ENCODE data around the gene OSBPL2. TPM values are rescaled to one million over a fixed set of nuclear protein-coding genes. Genes with fewer than 3 reads are reported as not detected.

The OSBPL2 gene
- total and polyA plus RNA-seq, 4 donors, result 9.9 to 19.7 (median 12.3) TPM

DNA sequence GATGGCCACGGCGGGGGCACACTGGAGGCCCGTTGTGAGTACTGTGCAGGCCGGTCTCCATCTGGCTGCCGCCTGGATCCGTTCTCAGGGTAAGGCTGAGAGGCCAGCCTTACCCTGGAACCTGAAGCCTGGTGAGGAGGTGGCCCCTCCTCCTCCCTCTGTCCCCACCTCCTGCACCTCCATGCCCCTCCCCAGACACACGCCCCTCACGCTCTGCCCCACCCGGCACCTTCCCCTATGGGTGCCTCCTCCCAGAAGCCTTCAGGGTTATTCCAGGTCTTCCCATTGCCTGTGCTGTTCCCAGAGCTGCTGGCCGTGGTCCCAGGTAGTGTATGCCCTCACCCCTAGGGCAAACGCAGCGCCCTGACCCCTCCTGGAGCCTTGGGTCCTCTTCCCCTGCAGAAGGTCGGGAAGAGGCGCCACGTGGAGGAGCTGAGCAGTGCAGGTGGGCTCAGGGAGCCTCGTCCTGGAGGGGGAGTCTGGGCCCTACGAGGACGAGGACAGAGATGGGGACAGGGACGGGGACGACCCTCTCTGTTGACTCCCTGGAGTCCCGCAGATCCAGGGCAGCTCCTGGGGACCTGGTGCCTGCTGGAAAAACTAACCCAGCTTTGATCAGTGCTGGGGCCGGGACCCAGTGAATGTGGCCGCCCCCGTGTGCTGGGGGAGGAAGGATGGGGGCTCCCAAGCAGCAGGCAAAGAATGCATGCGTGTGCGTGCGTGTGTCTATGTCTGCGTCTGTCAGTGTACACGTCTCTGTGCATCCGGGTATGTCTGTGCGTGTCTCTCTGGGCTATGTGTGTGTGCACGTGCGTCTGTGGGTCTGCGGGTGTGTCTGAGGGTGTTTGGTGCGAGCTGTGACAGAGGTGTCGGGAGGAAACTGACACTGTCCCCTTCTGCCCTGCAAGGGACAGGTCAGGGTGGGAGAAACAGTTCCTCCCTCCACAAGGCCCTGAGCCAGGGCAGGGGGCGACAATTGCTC lies 10.1 kb upstream of the OSBPL2 start:
- no peak for DNase-seq (ENCODE audit: low spot score)
- no peaks in the 10 kb centered on the region for H3K4me1 ChIP-seq (ENCODE audit: control insufficient read depth in 4 of 4, insufficient read depth in 4 of 4, low read length in 3 of 4)
- WGBS, result 53% methylated on average over 37 of the region's 37 CpGs
- no peak overlapping the region for H3K27ac ChIP-seq (ENCODE audit: low read depth in 1 of 2, low read length in 2 of 2)
- no peaks in the 10 kb centered on the region for H3K27me3 ChIP-seq (ENCODE audit: control insufficient read depth in 4 of 4, insufficient read depth in 4 of 4, low read length in 3 of 4)
- TF ChIP-seq RXRA (IDR thresholded peaks at IDR 0.05) (no peak), HNF4A (conservative IDR thresholded peaks at IDR 0.05) (peak in 1 of 2 donors; percentile 18)
- H3K9me3 ChIP-seq (ENCODE audit: control insufficient read depth in 4 of 4, low read length in 3 of 4), result no peaks in the 10 kb centered on the region
- H3K9ac ChIP-seq (ENCODE audit: low read depth in 1 of 2, low read length in 2 of 2), result no peak overlapping the region
- H3K4me3 ChIP-seq (ENCODE audit: low read depth in 1 of 3, low read length in 3 of 3), result no peak overlapping the region
- no peaks in the 10 kb centered on the region for H3K36me3 ChIP-seq (ENCODE audit: control insufficient read depth in 4 of 4, insufficient read depth in 3 of 4, low read depth in 1 of 4, low read length in 3 of 4)

DNA sequence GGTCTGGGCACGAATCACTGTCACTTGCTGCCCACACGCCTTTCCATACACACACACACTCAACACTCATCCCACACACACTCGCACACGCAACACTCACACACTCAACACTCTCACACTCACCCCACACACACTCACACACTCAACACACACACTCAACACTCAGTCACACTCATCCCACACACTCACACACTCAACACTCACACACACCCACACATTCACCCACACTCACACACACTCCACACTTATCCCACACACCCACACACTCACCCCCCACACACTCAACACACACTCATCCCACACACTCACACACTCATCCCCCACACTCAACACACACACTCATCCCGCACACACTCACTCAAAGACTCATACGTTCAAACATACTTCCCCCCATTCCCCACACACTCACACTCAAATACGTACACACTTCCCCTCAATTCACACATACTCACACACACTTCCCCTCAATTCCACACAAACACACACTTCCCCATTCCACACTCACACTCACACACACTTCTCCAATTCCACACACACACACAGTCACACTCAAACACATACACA lies 9.3 kb upstream of the OSBPL2 start:
- H3K4me3 ChIP-seq (ENCODE audit: low read depth in 1 of 3, low read length in 3 of 3), result no peak overlapping the region
- no peaks in the 10 kb centered on the region for H3K9me3 ChIP-seq (ENCODE audit: control insufficient read depth in 4 of 4, low read length in 3 of 4)
- H3K9ac ChIP-seq (ENCODE audit: low read depth in 1 of 2, low read length in 2 of 2), result no peak overlapping the region
- no peak for DNase-seq (ENCODE audit: low spot score)
- no peaks in the 10 kb centered on the region for H3K36me3 ChIP-seq (ENCODE audit: control insufficient read depth in 4 of 4, insufficient read depth in 3 of 4, low read depth in 1 of 4, low read length in 3 of 4)
- TF ChIP-seq, protein P1, sequence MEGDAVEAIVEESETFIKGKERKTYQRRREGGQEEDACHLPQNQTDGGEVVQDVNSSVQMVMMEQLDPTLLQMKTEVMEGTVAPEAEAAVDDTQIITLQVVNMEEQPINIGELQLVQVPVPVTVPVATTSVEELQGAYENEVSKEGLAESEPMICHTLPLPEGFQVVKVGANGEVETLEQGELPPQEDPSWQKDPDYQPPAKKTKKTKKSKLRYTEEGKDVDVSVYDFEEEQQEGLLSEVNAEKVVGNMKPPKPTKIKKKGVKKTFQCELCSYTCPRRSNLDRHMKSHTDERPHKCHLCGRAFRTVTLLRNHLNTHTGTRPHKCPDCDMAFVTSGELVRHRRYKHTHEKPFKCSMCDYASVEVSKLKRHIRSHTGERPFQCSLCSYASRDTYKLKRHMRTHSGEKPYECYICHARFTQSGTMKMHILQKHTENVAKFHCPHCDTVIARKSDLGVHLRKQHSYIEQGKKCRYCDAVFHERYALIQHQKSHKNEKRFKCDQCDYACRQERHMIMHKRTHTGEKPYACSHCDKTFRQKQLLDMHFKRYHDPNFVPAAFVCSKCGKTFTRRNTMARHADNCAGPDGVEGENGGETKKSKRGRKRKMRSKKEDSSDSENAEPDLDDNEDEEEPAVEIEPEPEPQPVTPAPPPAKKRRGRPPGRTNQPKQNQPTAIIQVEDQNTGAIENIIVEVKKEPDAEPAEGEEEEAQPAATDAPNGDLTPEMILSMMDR (IDR thresholded peaks at IDR 0.05; ENCODE audit: low read depth, low read length, missing input control), result no peak
- TF ChIP-seq, protein P2, sequence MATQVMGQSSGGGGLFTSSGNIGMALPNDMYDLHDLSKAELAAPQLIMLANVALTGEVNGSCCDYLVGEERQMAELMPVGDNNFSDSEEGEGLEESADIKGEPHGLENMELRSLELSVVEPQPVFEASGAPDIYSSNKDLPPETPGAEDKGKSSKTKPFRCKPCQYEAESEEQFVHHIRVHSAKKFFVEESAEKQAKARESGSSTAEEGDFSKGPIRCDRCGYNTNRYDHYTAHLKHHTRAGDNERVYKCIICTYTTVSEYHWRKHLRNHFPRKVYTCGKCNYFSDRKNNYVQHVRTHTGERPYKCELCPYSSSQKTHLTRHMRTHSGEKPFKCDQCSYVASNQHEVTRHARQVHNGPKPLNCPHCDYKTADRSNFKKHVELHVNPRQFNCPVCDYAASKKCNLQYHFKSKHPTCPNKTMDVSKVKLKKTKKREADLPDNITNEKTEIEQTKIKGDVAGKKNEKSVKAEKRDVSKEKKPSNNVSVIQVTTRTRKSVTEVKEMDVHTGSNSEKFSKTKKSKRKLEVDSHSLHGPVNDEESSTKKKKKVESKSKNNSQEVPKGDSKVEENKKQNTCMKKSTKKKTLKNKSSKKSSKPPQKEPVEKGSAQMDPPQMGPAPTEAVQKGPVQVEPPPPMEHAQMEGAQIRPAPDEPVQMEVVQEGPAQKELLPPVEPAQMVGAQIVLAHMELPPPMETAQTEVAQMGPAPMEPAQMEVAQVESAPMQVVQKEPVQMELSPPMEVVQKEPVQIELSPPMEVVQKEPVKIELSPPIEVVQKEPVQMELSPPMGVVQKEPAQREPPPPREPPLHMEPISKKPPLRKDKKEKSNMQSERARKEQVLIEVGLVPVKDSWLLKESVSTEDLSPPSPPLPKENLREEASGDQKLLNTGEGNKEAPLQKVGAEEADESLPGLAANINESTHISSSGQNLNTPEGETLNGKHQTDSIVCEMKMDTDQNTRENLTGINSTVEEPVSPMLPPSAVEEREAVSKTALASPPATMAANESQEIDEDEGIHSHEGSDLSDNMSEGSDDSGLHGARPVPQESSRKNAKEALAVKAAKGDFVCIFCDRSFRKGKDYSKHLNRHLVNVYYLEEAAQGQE (IDR thresholded peaks at IDR 0.05), result no peak
- TF ChIP-seq, protein P3, sequence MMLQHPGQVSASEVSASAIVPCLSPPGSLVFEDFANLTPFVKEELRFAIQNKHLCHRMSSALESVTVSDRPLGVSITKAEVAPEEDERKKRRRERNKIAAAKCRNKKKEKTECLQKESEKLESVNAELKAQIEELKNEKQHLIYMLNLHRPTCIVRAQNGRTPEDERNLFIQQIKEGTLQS (IDR thresholded peaks at IDR 0.05), result no peak
- TF ChIP-seq JUND (IDR thresholded peaks at IDR 0.05), result no peak
- TF ChIP-seq EGR1 (IDR thresholded peaks at IDR 0.05; ENCODE audit: low read depth in 2 of 2), result no peak
- no peak for TF ChIP-seq TAF1 (conservative IDR thresholded peaks at IDR 0.05)
- TF ChIP-seq, protein P4, sequence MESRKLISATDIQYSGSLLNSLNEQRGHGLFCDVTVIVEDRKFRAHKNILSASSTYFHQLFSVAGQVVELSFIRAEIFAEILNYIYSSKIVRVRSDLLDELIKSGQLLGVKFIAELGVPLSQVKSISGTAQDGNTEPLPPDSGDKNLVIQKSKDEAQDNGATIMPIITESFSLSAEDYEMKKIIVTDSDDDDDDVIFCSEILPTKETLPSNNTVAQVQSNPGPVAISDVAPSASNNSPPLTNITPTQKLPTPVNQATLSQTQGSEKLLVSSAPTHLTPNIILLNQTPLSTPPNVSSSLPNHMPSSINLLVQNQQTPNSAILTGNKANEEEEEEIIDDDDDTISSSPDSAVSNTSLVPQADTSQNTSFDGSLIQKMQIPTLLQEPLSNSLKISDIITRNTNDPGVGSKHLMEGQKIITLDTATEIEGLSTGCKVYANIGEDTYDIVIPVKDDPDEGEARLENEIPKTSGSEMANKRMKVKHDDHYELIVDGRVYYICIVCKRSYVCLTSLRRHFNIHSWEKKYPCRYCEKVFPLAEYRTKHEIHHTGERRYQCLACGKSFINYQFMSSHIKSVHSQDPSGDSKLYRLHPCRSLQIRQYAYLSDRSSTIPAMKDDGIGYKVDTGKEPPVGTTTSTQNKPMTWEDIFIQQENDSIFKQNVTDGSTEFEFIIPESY (IDR thresholded peaks at IDR 0.05), result no peak
- TF ChIP-seq RXRA (IDR thresholded peaks at IDR 0.05), result no peak
- TF ChIP-seq NR2F2 (IDR thresholded peaks at IDR 0.05), result no peak
- no peak for TF ChIP-seq RAD21 (IDR thresholded peaks at IDR 0.05)
- H3K27me3 ChIP-seq (ENCODE audit: control insufficient read depth in 4 of 4, insufficient read depth in 4 of 4, low read length in 3 of 4), result no peaks in the 10 kb centered on the region
- no peak overlapping the region for H3K27ac ChIP-seq (ENCODE audit: low read depth in 1 of 2, low read length in 2 of 2)
- H3K4me1 ChIP-seq (ENCODE audit: control insufficient read depth in 4 of 4, insufficient read depth in 4 of 4, low read length in 3 of 4), result no peaks in the 10 kb centered on the region
- WGBS, result 86% methylated on average over 7 of the region's 7 CpGs

Data from liver (tissue), 9 donors.